Testis (tissue), 3 donors: ENCODE results near the gene PAXX. TPM values are rescaled to one million over a fixed set of nuclear protein-coding genes. Genes with fewer than 3 reads are reported as not detected.

Source experiments
- DNase-seq: peaks from one replicate; pipeline ENCODE4 v3.0.0-alpha.2; 2019
- H3K27ac ChIP-seq, 2 donors: fragments of 200-600 bp; sonication (generic); one replicate each; pipeline ENCODE4 v1.5.1; 2019
- H3K27me3 ChIP-seq: fragments of 200-600 bp; sonication (generic); one replicate; pipeline ENCODE4 v1.5.1; 2019
- H3K36me3 ChIP-seq: fragments of 200-600 bp; sonication (generic); one replicate; pipeline ENCODE4 v1.5.1; 2017; ENCODE audit warnings: low read depth; ENCODE audit errors: missing control alignments
- H3K4me1 ChIP-seq: fragments of 200-600 bp; sonication (generic); one replicate; pipeline ENCODE4 v1.5.1; 2019
- H3K4me3 ChIP-seq, 2 donors: fragments of 200-600 bp; sonication (generic); one replicate each; pipeline ENCODE4 v1.5.1; 2017 to 2019
- H3K9me3 ChIP-seq: fragments of 200-600 bp; sonication (generic); one replicate; pipeline ENCODE4 v1.5.1; 2017
- POLR2A ChIP-seq: fragments of 450-650 bp; IDR thresholded peaks from one replicate; pipeline ENCODE4 v1.6.1; 2017; ENCODE audit warnings: antibody characterized with exemption, mild to moderate bottlenecking, moderate library complexity
- WGBS, 2 donors: methylation state at CpG; one replicate each; pipeline ENCODE4 v1.1.5; 2018; 5-methylcytosine and 5-hydroxymethylcytosine counted together
- intact Hi-C: fragments of 100-400 bp; cut with DNase I; formaldehyde crosslinking; loops from one replicate; pipeline ENCODE4 v1.15.1; 2023; ENCODE audit warnings: low total_unique reads
- polyA plus RNA-seq: library from polyadenylated mRNA; stranded (reverse); fragments of 350-450 nt; fragmentation: Illumina TruSeq; extraction: RNeasy Lipid Tissue Mini Kit (QIAGEN cat#74804); gene quantifications from one replicate; pipeline ENCODE4 v1.2.3, GENCODE V29; 2014; ENCODE audit warnings: low read depth, low replicate concordance; ENCODE audit not compliant: insufficient read depth
- total RNA-seq, 2 donors: library from RNA; depleted of rRNA; stranded (reverse); fragments of >200 nt; gene quantifications; one replicate each; pipeline ENCODE4 v1.2.3, GENCODE V29; 2016
- TF ChIP-seq, protein P1 (sequence below), 3 experiments: fragments of 450-650 bp in 2 of 3; fragments of 200-600 bp in 1 of 3; sonication (generic) in 1 of 3; IDR thresholded peaks; one replicate each; pipeline ENCODE4 v1.5.1; 2016 to 2019; ENCODE audit warnings: antibody characterized with exemption in 3 of 3, mild to moderate bottlenecking in 2 of 3, moderate library complexity in 1 of 3

The PAXX gene
- total and polyA plus RNA-seq, 3 donors from 2014 or later = 25.9 to 56.6 (median 47.8) TPM

DNA sequence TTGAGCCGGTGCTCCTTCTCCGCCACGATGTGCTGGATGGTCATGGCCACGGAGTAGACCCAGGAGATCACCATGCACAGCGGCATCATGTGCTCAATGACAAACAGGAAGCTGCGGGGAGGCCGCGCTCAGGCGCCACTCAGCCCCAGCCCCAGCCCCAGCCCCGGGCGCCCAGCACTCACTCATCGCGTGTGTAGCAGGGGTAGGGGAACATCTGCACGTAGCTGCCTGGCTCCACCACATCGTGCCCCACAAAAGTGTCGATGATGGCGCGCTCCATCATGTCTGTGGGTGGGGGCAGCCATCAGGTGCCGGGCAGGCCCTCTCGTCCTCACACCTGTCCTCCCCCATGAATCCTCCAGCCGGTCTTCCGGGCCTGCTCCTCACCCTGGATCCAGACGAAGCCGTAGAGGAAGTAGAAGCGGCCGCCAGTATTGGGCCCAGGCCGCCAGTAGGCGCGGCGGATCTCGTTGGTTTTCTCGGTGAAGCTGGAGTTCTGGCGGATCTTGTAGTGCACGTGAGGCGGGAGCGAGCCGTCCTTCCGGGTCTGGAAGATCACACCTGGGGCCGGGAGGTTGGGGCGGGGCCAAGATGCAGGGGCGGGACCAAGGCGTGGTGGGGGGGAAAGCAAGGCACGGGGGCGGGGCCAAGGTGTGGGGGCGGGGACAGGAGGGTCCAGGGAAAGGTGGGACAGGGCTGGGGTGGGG lies 25.7 kb downstream of the PAXX start:
- DNase-seq = no peak
- Histone ChIP-seq H3K4me3 (no peak overlapping the region), H3K9me3 (no peaks in the 10 kb centered on the region), H3K4me1 (no peaks in the 10 kb centered on the region), H3K27me3 (no peaks in the 10 kb centered on the region), H3K36me3 (no peaks in the 10 kb centered on the region), H3K27ac (no peak overlapping the region)
- intact Hi-C loops = no loop called here
- WGBS, 2 donors = 69 to 75% methylated on average over 28 to 40 of the region's 45 CpGs
- TF ChIP-seq POLR2A = no peak
- TF ChIP-seq, protein P1, sequence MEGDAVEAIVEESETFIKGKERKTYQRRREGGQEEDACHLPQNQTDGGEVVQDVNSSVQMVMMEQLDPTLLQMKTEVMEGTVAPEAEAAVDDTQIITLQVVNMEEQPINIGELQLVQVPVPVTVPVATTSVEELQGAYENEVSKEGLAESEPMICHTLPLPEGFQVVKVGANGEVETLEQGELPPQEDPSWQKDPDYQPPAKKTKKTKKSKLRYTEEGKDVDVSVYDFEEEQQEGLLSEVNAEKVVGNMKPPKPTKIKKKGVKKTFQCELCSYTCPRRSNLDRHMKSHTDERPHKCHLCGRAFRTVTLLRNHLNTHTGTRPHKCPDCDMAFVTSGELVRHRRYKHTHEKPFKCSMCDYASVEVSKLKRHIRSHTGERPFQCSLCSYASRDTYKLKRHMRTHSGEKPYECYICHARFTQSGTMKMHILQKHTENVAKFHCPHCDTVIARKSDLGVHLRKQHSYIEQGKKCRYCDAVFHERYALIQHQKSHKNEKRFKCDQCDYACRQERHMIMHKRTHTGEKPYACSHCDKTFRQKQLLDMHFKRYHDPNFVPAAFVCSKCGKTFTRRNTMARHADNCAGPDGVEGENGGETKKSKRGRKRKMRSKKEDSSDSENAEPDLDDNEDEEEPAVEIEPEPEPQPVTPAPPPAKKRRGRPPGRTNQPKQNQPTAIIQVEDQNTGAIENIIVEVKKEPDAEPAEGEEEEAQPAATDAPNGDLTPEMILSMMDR (IDR thresholded peaks at IDR 0.05) = no peak

DNA sequence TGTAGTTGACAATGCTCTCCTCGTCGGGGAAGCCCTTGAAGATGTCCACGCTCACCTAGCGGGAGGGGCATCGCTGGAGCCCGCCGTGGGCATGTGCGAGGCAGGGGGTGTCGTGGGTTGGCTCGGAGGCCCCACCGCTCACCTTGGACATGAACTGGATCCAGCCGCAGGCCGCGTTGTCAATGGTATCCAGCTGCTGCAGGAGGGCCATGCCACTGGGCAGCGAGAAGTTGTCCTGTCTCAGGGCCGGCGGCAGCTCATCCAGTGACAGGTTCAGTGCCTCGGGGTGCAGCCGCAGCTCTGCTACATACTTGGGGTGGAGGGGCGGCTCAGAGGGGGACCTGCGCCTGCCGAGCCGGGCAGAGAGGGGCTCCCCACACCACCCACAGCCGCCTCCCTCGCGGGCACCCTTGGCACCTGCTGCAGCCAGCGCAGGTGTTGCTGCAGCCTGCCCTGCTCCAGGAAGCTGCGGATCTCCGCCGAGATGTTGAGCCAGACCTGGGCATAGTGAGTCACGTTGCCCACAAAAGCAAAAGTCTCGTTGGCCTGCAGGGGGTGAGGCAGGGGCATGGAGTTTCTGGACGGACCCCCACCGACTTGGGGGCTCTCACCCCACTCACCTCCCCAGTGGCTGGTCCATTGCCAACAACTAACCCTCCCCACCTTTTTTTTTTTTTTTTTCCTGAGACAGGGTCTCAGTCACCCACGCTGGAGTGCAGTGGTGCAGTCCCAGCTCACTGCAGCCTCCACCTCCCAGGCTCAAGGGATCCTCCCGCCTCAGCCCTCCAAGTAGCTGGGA lies 26.7 kb downstream of the PAXX start:
- no peaks in the 10 kb centered on the region for H3K4me1 ChIP-seq
- intact Hi-C loops = no loop called here
- no peaks in the 10 kb centered on the region for H3K36me3 ChIP-seq
- DNase-seq = no peak
- TF ChIP-seq POLR2A = no peak
- H3K9me3 ChIP-seq = no peaks in the 10 kb centered on the region
- no peaks in the 10 kb centered on the region for H3K27me3 ChIP-seq
- no peak overlapping the region for H3K4me3 ChIP-seq
- 95% methylated on average over 20 to 36 of the region's 36 CpGs for whole genome bisulfite sequencing, 2 donors
- H3K27ac ChIP-seq = no peak overlapping the region

DNA sequence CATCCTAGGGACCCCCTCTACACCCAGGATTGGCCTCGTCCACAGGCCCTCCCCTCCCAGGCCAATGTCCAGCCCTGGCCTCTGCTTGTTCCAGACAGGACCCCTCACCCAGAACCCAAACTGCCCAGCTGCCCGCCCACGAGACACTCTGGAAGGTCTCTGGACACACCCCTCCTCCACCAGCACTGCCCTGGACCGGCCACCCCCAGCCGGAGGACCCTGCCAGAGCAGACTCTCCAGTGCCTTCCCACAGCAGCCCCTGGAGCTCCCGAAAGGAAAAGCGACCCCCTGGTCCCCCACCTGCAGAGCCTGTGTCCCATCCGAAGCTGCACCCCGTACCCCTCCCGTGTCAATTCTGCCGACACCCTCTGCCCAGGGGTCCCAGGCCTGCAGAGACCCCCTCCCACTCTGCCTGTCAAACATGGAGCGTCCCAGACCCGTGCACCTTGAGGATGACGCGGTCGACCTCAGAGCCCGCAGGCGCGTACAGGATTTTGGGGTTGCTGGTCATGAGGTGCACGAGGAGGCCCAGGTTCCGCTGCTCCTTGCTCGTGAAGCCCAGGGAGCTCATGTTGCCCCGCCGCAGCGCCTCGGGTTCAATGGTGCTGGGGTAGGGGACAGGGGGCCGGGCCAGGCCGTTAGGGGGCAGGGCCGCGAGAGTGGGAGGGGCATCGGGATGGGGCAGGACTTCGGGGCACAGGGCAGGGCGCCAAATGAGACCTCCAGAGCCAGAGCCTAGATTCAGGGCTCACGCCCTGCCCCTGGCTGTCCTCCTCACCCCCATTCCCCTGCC lies 27.9 kb downstream of the PAXX start:
- intact Hi-C loops = no loop called here
- Histone ChIP-seq H3K36me3 (no peaks in the 10 kb centered on the region), H3K4me1 (no peaks in the 10 kb centered on the region), H3K27ac (no peak overlapping the region), H3K4me3 (no peak overlapping the region), H3K27me3 (no peaks in the 10 kb centered on the region), H3K9me3 (no peaks in the 10 kb centered on the region)
- 95 to 97% methylated on average over 13 to 34 of the region's 34 CpGs for WGBS, 2 donors
- TF ChIP-seq, protein P1 (IDR thresholded peaks at IDR 0.05) = no peak
- no peak for TF ChIP-seq POLR2A
- DNase-seq = no peak

DNA sequence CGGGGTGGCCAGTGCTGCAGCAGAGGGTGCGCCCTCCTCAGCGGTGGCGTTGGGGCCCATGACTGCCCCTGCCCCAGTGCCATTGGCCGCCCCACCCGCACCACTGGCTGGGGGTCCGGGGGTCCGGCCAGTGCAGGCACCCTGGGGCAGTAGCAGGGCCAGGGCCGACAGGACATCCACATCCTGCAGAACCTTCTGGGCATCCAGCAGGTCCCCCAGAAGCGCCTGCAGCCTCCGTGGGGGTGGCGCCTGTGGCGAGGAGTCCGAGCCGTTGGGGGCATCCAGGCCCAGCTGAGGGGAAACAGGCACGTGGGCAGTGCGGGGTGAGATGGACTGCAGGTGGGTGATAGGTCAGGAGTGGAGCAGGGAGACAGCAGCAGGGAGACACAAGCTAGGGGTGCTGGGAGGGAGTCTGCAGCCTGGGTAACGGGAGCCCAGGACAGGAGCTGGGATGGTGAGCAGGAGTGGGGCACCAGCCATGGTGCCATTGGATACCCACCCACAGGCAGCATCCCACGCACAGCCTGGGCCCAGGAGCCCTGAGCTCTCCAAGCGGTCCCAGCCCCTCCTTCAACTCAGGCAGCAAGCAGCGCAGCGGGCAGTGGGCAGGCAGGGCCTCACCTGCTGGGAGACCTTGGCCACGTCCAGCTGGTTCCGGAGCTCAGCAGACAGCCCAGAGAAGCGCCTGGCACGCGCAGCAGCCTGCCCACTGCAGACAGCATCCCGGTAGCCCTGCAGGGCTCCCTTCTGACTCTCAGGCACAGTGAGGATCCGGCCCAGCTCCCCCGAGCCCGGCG lies 28.7 kb downstream of the PAXX start:
- WGBS, 2 donors = 89 to 94% methylated on average over 3 to 32 of the region's 32 CpGs
- H3K4me3 ChIP-seq = no peak overlapping the region
- intact Hi-C loops = no loop called here
- DNase-seq = no peak
- H3K27me3 ChIP-seq = no peaks in the 10 kb centered on the region
- H3K27ac ChIP-seq = no peak overlapping the region
- peaks cover 6% of the 10 kb centered on the region for H3K4me1 ChIP-seq
- no peaks in the 10 kb centered on the region for H3K9me3 ChIP-seq
- H3K36me3 ChIP-seq = no peaks in the 10 kb centered on the region
- TF ChIP-seq POLR2A = no peak
- TF ChIP-seq, protein P1 (IDR thresholded peaks at IDR 0.05) = no peak
